Dermis blood vessel endothelial cell (primary cell): Measurements from ENCODE around the gene USP24. TPM values are rescaled to one million over a fixed set of nuclear protein-coding genes. Genes with fewer than 3 reads are reported as not detected.
"Not testable (repeated sequence)": the region's sequence is repeated elsewhere in the genome, so short reads cannot be mapped to it uniquely, and the experiment has no call there.

Source experiments
- DNase-seq: peaks from one replicate; pipeline ENCODE4 v3.0.0; 2010
- total RNA-seq: library from RNA; depleted of rRNA; stranded (reverse); fragments of >200 nt; gene quantifications from 2 replicates; pipeline ENCODE4 v1.2.3, GENCODE V29; 2014

USP24 gene
- total RNA-seq, 1 donor from 2014 or later, result 57.9 TPM

DNA sequence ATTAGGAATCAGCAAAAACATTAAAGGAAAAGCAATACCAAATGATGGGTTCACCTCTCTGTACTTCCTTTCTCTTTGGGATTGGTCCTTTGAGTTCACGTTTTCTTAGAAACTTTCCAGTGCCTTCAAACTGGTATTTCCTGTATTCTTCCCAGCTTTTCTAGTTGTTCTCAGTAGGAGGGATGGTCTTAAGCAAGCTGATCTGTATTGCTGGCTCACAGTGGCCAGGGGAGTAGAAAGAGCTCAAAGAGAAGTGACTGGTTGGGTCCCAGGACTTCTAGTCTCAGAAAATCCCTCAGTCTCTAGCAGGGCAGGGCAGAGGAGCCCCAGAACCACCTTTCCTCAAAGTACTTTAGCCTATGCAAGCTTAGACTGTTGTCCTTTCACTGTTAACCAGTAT, 10.1 kb upstream of the USP24 start:
- no peak for DNase-seq

GRCh38 chr1:55224729-55225128, 9.6 kb upstream of the USP24 start:
- no peak for DNase-seq

DNA sequence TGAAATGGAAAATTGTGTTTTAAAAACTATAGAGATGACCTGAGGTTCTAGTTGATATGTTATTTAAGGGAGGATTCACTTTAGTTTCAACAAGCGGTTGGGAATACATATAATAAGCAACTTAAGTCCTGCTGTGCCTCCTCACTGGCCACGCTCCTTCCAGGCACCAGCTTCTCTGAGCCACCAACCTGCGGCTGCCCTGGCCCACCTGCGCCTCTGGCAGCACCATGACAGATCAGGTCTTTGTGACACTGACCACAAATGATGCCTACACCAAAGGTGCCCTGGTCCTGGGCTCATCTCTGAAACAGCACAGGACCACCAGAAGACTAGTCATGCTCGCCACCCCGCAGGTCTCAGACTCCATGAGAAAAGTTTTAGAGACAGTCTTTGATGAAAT, 7.0 kb upstream of the USP24 start:
- no peak for DNase-seq

- DNase-seq, result peak; percentile 22
These were observed 2.2 kb upstream of the USP24 start for GRCh38 chr1:55217226-55217986.

GRCh38 chr1:55216096-55216495, 932 bp upstream of the USP24 start:
- DNase-seq, result no peak

DNA sequence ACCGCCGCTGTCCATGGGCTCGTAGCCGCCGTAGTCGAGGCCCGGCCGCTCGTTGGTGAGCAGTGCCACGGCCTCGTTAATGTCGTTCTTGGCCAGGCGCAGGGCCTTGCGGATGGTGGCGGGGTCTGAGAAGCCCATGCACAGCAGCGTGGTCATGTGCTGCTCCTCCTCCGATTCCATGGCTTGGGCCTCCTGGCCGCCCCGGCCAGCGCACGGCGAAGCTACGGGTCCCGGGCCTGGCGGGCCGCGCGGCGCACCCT, 300 bp downstream of the USP24 start:
- peak; percentile 61 for DNase-seq

DNA sequence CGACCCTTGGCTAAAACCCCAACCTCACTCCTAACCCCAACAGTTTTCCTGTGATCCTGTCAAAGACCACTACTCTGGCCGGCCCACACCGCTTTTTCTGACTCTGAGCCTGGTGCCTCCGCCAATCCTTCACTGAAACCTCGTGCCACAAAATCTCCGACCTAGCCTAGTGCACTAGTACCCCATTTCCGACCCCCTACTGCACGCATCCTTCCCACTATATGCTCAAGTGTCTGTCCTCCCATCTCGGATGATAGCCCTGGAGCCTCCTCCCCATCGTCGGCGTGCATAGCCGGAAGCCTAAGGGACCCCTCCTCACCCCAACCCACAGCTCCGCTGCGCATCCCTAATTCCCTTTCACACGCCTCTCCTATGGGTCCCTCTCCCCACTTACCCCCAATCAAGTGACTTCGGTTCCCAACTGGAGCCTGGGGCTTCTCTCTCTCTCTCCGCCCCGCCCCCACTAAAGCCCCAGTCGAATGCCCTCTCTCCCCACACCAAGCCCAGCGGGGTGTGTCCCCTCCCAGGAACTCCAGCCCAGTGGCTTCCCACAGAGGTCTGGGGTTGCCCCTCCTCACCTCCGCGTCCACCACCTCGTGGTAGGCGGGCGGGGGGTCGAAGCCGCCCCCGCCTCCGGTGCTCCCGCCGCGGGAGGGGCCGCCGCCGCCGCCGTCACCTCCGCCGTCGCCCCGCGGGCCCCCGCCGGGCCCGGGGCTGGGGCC, 791 bp downstream of the USP24 start:
- DNase-seq, result peak; percentile 33

DNA sequence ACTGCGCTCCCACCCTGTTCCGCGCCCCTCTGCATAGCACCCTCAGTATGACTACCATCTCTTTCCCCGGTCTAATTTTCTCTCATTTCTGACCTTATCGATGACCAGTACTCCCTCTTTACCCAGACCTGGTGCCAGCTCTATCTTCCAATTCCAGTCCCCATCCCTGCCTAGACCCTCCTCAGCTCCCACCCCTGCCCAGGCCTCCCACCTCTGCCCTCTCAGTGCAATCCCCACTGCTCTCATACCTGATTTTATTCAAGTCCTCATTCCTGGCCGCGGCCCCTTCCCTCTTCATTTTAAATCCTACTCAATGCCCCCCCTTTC, 1.3 kb downstream of the USP24 start:
- no peak for DNase-seq

DNA sequence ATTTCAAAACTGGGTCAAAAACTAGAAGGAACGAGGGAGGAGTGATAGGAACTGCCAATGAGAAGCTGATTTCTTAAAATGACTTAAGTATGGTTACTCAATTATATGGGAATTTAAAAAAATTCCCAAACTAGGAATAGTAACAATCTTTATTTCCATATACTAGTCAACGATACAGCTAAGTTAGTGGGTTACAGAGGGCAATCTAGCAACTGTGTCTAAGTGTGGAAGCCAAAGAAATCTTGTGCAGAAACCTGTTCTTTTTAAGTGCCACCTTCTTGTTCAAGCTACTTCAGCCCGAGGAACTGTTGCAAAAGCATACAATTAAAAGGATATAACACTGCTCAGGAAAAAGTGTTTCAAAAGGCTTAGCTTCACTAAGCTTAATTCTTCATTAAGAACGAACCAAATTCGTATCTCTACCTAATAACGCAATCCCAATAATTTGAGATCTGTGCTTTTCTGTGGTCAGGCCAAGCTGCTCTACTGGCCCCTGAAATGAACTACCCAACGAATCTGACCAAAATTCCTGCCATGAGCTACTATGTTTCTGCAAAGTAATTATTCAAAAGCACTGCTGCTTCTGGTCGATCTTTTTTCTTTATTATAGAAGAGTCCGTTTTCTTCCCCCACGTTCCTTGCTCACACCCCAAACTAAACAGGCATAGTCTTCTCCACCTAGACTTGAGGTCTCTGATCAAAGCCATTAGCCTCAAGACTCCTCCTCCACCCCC, 1.8 kb downstream of the USP24 start:
- DNase-seq, result no peak

GRCh38 chr1:55212349-55213150, 2.6 kb downstream of the USP24 start:
- DNase-seq, result no peak

DNA sequence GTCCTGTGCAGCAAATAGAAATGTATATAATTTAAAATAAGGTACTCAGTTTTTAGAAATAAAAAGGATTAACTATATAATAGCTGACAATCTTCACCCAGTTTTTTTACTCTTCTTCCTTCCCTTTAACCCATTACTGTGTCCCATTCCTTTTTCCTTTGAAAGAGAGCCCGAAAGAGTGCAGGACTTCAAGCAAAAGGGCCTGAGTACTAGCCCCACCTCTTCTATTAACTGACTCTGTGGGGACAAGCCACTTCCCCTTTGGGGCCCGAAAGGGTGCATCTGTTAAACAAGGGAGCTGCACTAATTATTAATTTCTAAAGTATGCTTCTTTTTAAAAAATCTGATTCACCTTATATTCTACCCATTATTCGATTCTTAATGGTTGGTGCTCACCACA, 3.3 kb downstream of the USP24 start:
- no peak for DNase-seq

DNA sequence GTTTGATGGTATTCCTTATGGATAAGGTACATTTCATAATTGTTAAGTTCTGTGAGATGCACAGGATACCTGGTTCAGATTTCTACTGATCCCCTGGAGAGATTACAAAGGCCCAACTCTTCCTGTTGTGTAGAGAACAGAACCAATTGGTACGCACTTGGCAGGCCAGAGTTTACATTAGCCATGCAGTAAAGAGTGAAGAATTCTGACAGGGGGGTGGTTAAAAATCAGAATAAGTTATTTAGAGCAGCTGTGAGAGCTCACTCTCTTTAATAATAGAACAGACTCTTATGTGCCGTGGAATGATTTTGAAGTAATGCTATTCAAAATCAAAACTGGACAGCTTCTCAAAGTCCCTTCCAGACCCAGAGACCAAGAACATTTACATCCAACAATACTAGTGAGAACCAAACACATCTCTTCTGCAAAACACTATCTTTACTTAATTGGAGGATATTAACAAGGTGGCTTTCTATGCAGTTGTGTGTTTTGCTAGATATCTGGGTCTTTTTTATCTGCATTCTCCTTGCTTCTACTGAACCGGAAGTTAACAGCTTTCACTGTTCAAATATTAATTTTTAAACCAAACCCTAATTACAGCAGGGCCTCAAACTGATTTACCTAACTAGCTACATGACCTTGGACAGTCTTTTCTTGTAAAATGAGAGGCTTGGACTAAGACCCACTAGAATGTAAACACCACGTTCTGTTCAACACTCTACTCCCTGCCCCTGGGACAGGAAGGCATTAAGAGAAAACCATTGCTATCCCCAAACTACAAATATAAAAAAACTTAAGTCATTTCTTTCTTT, 4.0 kb downstream of the USP24 start:
- no peak for DNase-seq

- DNase-seq, result no peak
These were observed 5.9 kb downstream of the USP24 start for GRCh38 chr1:55209247-55209646.

- DNase-seq, result no peak
These were observed 9.0 kb downstream of the USP24 start for GRCh38 chr1:55206210-55206609.

DNA sequence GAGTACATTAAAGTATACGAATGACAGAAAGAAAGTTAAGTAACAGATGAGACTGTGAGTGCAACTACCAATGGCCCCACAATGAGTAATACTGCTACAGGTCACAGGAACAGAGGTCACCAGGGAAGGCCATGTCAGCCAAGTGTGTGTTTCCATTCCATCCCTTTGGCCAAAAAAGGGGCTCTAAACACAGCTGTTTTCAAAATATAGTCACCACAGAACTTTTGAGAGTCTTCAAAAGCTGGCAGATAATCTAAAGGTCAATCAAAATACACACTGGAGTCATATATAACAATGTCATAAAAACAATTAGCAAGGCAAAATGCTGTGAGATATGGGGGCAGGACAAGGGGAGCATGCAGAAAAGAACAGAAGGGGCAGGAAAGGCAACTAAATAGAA, 10.2 kb downstream of the USP24 start:
- DNase-seq, result peak; percentile 18

- peak; percentile 31 for DNase-seq
These were observed 12.1 kb downstream of the USP24 start for GRCh38 chr1:55203064-55203463.

DNA sequence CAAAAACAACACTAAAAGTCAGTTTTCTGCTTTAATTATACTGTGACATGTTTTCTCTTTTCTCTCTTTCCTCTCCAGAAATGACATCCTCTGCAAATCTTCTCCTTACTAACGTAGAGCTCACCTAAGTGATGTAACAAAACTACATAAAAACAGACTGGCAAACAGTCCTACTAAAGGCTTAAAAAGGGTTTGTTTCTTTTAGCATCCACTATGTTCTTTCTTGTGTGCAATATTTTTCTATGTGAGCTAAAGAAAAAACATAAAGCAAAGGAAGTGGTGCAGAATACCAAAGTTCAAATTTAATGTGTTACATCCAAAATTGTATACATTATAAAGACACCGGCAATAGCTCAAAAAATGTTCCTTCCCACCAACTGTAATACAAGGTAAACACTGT, 14.5 kb downstream of the USP24 start:
- no peak for DNase-seq

DNA sequence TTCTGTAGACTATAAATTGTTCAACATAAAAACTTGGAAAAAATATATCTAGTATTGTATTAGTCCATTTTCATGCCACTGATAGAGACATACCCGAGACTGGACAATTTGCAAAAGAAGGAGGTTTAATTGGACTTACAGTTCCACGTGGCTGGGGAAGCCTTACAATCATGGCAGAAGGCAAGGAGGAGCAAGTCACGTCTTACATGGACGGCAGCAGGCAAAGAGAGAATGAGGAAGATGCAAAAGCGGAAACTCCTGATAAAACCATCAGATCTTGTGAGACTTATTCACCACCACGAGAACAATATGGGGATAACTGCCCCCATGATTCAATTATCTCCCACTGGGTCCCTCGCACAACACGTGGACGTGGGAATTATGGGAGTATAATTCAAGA, 15.4 kb downstream of the USP24 start:
- not testable (repeated sequence) for DNase-seq

GRCh38 chr1:55198044-55198443, 17.1 kb downstream of the USP24 start:
- DNase-seq, result no peak

DNA sequence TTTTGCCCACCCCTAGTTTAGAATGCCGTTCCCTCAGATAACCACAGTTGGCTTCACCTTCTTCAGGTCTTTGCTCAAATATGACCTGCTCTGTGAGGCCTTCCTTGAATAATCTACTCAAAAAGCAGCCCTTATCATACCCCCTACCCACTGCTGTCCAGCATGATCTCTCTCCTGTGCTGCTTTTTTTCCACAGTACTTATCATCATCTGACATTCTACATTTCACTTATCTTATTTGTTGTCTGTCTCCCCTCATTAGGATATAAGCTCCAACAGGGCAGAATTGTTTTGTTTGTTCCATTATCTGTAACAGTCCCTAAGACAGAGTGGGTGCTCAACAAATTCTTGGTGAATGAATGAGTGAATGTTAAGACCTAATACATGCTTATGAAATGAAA, 18.1 kb downstream of the USP24 start:
- DNase-seq, result no peak

DNA sequence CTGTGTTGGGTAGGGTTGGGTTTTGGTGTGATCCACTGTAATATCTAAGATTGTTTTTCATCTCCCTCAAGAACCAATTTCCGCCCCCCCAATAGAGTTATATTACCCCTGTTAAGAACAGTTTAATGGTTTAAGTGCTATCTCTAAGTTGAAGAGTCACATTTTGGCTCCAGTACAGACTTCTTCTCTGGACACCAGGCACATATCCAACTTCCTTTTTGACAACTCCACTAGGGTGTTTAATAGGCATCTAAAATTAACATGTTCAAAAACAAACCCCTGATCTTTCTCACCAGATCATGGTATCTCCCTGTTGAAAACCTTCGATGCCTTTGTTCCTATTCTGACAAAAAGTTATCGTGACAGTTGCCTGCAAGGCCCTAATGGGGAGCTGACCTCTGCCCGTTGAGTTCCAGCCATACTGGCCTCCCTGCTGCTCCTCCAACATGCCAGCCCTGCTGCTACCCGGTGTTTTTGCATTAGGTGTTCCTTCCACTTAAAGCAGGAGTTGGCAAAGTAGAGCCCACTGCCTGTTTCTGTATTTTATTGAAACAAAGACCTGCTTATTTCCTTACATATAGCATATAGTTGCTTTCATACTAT, 18.6 kb downstream of the USP24 start:
- DNase-seq, result no peak
